IgD-negative memory B cell (primary cell): ENCODE results near the gene KLHDC8A. TPM values are rescaled to one million over a fixed set of nuclear protein-coding genes. Genes with fewer than 3 reads are reported as not detected.
"Not testable (repeated sequence)": the region's sequence is repeated elsewhere in the genome, so short reads cannot be mapped to it uniquely, and the experiment has no call there.

ENCODE experiments used
- H3K27ac Mint-ChIP-seq, 3 donors: one replicate each; pipeline ENCODE4 v1.8.0; 2020 to 2022; ENCODE audit warnings: mild to moderate bottlenecking in 3 of 3, mixed read lengths in 3 of 3, moderate library complexity in 1 of 3
- H3K27me3 Mint-ChIP-seq: one replicate; pipeline ENCODE4 v1.8.0; 2021; ENCODE audit warnings: mixed read lengths
- H3K36me3 Mint-ChIP-seq: one replicate; pipeline ENCODE4 v1.8.0; 2020; ENCODE audit warnings: mild to moderate bottlenecking, mixed read lengths
- H3K4me1 Mint-ChIP-seq, 3 donors: one replicate each; pipeline ENCODE4 v1.8.0; 2020 to 2022; ENCODE audit warnings: mixed read lengths in 3 of 3, mild to moderate bottlenecking in 1 of 3
- H3K4me3 Mint-ChIP-seq, 4 donors: one replicate each; pipeline ENCODE4 v1.8.0; 2020 to 2022; ENCODE audit warnings: mild to moderate bottlenecking in 4 of 4, mixed read lengths in 4 of 4, moderate library complexity in 3 of 4
- H3K9me3 Mint-ChIP-seq, 3 donors: one replicate each; pipeline ENCODE4 v1.8.0; 2020 to 2021; ENCODE audit warnings: mixed read lengths in 3 of 3, mild to moderate bottlenecking in 1 of 3
- polyA plus RNA-seq: library from polyadenylated mRNA; unstranded; fragments of 300-500 nt; fragmentation: Illumina TruSeq; gene quantifications from one replicate; pipeline ENCODE4 v1.2.3, GENCODE V29; 2021

Gene KLHDC8A
- polyA plus RNA-seq, 1 donor from 2014 or later: 0.20 TPM

DNA sequence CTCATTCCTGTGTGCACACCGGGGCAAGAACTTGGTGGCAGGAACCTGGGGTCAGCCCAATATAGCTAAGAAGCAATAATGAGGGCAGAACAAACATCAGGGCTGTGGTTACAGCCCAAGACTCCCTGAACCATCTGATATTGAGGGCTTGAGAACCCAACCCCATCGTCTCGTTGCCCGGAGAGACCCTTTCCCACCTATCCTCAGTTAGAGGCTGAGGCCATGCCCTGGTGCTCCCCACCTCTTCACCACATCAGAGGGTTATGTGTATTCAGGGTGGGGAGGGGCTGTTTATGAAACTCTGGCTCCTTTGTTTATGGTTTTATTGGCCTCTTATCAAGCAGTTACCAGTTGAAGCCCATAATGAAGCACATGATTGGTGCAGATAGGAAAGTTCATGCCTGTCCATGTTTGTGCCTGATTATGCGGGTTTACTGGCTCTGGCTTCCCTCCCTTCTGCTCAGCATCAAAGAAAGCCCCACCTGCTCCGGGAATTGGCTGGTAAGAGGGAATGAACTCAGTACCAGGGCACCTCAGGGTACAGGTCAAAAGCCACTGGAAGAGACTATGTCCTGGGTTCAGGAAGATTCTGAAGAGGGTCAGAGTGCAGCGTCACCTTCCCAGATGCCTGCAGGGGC is 49.7 kb downstream of the KLHDC8A start:
- H3K4me1 Mint-ChIP-seq: peaks cover 27 to 36% (median 29%) of the 10 kb centered on the region in 3 donors
- no peaks in the 10 kb centered on the region for H3K27me3 Mint-ChIP-seq
- H3K4me3 Mint-ChIP-seq: peak overlapping the region in 1 of 4 donors; percentile 17
- peaks cover 11% of the 10 kb centered on the region for H3K36me3 Mint-ChIP-seq
- H3K27ac Mint-ChIP-seq: peak overlapping the region; percentile 27 to 71 (median 67)
- H3K9me3 Mint-ChIP-seq: no peaks in the 10 kb centered on the region

DNA sequence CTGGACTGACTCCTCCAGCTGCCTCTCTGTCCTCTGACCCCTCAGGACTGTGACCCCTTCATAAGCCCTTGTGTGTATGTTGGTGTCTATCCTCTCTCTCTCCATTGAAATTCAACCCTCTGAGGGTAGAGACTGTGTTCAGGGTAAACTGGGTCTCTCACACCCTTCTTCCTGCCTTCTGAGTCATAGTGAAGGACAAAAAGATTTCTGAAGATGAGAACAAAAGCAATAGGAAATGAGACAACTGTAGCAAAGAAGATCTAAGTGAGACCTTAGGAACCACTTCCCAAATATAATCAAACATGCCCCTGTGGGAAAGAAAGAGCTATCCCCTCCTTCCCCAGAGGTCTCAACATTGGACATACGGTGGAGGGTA is 52.0 kb downstream of the KLHDC8A start:
- H3K27me3 Mint-ChIP-seq: no peaks in the 10 kb centered on the region
- peaks cover 3% of the 10 kb centered on the region for H3K36me3 Mint-ChIP-seq
- no peaks in the 10 kb centered on the region for H3K9me3 Mint-ChIP-seq
- peaks cover 21 to 38% (median 23%) of the 10 kb centered on the region in 3 donors for H3K4me1 Mint-ChIP-seq
- peak overlapping the region in 2 of 3 donors; percentile 62 to 71 for H3K27ac Mint-ChIP-seq
- peak overlapping the region in 1 of 4 donors; percentile 44 for H3K4me3 Mint-ChIP-seq

DNA sequence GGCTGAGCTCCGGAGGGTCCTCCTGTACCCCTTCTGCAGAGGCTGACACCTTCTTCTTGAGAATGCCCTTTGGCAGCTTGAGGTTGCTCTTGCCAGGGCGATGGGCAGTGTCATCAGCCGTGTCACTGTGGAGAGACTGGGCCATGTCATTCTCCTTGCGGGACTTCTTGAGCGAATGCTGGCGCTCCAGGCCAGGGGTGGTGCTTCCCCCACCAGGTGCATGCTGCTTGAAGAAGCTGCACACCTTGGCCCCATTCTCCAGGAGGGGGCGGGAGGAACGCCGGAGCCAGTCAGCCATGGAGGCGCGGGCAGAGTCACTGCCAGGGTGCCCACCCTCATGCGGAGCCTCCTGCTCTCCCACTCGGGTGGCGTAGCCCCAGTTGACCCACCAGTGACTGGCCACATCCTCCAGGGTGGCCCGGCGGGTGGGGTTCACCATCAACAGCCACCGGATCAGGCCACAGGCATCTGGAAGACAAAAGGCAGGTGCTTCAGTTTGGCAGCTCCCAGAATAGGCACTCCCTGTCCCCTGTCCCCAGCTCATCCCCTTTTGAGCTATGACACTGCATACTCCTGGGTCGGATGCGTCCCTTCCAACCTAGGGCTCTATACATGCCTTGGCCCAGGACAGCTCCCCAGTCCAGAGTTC is 52.6 kb downstream of the KLHDC8A start:
- H3K9me3 Mint-ChIP-seq: no peaks in the 10 kb centered on the region
- no peaks in the 10 kb centered on the region for H3K27me3 Mint-ChIP-seq
- peaks cover 3% of the 10 kb centered on the region for H3K36me3 Mint-ChIP-seq
- peak overlapping the region in 2 of 4 donors; percentile 5 to 44 for H3K4me3 Mint-ChIP-seq
- peak overlapping the region in 1 of 3 donors; percentile 62 for H3K27ac Mint-ChIP-seq
- peaks cover 22 to 38% (median 22%) of the 10 kb centered on the region in 3 donors for H3K4me1 Mint-ChIP-seq

DNA sequence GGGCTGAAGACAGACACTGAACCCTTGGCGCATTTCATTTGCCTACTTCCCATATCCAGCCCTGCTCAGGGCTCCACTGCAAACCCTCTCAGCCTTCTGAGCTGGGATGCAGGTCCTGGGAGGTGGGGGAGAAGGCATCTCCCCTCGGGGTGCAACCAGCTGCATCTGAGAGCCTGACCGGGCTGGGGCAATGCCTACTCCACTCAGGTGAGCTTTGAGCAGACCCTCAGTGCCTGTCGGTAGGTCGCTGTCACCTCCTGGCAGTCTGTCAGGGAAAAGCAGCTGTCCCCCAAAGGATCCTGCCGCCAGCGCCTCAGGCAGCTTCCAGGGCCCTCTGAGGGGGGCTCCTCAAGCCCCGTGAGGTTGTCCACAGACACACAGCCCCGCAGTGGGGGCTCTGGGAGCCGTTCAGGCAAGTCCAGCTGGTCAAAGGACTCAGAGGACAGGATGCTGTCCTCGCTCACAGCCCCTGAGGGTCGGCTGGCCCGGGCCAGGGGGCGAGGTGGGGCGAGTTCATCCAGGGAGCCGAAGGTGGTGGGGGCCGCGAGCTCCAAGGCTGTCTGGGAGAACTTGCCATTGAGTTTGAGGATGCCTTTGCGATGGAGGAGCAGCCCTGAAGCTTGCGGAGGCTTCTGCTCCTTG is 53.4 kb downstream of the KLHDC8A start:
- Mint-ChIP-seq H3K27me3 (no peaks in the 10 kb centered on the region), H3K4me3 (peak overlapping the region in 2 of 4 donors; percentile 8 to 79), H3K4me1 (peaks cover 22 to 43% (median 26%) of the 10 kb centered on the region in 3 donors), H3K27ac (no peak overlapping the region), H3K36me3 (peaks cover 3% of the 10 kb centered on the region), H3K9me3 (no peaks in the 10 kb centered on the region)

DNA sequence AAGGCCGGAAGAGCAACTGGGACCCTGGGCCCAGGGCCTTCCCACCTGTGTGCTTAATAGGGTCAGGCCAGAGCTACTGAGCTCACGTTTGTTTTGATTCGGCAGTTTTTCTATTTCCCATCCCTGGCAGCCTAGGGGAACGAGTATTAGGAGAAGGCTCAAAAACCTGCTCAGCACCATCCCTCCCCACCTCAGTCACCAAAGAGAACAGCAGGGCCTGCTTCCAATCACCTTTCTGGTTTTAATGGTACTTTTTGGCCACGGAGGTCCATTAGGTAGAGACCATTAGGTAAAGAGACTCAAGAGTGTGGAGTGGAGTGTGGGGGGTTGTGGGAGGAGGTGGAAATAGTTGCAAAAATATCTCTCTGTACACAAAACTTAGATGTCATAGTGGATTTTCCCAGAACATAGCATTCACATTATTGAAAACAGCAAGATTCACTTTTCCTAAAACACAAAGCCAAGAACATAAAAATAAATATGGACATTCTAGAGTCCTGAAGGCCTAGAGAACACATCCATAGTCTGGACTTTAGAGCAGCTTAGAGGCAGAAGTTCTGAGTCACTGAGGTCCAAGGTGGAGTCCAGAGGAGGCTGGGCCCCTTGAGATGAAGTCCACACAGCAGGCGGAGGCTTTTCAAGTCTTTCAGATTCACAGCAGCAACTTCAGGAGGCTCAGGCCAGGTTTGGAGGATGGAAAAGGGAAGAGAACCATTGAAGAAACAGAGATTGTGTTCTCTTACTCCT is 54.7 kb downstream of the KLHDC8A start:
- Mint-ChIP-seq H3K4me3 (peak overlapping the region in 3 of 4 donors; percentile 23 to 51 (median 38)), H3K27ac (peak overlapping the region; percentile 58 to 96 (median 86)), H3K36me3 (peaks cover 3% of the 10 kb centered on the region), H3K4me1 (peaks cover 22 to 42% (median 29%) of the 10 kb centered on the region in 3 donors), H3K9me3 (no peaks in the 10 kb centered on the region), H3K27me3 (no peaks in the 10 kb centered on the region)

DNA sequence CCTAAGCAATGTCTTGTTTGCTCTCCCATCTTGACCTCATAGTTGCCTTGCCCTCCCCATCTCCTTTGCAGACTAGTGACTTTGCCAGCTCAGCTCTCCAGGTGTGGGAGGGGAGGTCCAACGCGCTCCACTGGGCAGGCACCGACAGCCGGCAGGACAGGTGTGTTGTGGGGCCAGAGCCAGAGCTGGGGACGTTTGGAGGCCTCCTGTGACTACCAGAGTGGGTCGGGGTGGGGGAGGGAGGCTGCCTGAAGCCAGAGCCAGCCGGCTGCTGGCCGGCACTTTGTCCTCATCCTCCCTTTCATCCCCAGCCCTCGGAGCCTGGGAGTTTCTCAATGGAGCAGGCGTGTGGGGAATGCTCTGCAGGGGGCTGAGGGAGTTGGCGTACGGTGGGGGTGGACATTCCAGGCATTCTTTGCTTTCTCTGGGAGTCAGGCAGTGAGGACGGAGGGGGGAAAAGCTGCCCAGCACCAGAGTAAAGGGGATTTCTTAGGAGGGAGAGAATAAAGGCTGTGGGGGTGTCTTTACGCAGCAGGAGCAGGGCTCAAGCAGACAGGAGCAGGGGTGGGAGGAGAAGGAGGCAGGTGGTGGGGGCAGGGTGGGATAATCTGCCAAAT is 55.4 kb downstream of the KLHDC8A start:
- H3K9me3 Mint-ChIP-seq: no peaks in the 10 kb centered on the region
- H3K4me3 Mint-ChIP-seq: peak overlapping the region in 3 of 4 donors; percentile 20 to 75 (median 69)
- H3K36me3 Mint-ChIP-seq: peaks cover 3% of the 10 kb centered on the region
- H3K27ac Mint-ChIP-seq: peak overlapping the region; percentile 86 to 96 (median 86)
- peaks cover 24 to 44% (median 30%) of the 10 kb centered on the region in 3 donors for H3K4me1 Mint-ChIP-seq
- H3K27me3 Mint-ChIP-seq: no peaks in the 10 kb centered on the region

DNA sequence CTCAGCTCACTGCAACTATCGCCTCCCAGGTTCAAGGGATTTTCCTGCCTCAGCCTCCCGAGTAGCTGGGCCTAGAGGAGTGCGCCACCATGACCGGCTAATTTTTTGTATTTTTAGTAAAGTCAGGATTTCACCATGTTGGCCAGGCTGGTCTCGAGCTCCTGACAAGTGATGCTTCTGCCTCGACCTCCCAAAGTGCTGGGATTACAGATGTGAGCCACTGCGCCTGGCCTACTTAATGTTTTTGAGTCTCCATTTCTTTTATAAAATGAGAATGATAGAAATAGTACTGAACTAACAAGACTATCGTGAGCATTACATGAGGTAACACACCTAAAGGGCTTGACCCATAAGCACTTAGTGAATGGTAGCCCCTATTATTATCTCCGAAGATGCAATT is 56.6 kb downstream of the KLHDC8A start:
- peaks cover 3% of the 10 kb centered on the region for H3K36me3 Mint-ChIP-seq
- H3K4me3 Mint-ChIP-seq: peak overlapping the region in 2 of 4 donors; percentile 33 to 70
- no peaks in the 10 kb centered on the region for H3K27me3 Mint-ChIP-seq
- peaks cover 32 to 49% (median 38%) of the 10 kb centered on the region in 3 donors for H3K4me1 Mint-ChIP-seq
- no peaks in the 10 kb centered on the region for H3K9me3 Mint-ChIP-seq
- H3K27ac Mint-ChIP-seq: peak overlapping the region in 2 of 3 donors; percentile 82 to 96

DNA sequence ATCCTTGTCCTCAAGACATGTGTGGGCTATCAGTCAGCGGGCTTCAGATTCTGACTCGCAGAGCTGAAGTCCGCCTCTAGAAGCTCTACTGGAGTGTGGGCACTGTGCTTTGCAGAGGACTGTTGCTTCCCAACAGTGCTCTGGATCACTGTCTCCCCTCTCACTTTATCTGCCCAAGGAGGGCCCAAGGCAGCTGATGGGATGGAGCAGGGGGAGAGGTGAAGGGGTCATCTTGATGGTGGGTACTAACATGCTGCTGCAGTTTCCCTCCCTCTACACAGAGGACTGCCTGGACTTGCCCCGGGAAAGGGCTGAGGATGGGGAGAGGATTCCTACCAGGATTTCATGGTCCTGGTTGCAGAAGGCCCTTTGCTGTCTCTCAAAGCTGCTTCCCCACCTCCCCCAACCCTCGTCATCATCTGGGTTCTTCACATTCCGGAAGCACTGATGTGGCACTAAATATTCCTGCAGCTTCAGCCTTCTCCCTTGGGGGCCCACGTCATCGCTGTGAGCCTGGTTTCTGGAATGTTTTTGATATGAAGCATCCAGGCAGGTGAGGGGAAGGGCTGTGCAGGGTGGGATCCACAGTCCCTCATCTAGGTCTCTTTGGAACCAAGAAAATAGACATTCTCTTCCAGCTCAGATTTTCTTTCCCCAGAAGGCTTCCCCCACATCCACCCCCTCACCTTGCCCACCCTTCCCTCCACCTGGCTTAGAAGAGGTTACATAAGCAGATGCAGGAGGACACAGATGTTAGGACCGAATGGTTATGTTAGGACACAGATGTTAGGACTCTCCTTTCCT is 58.3 kb downstream of the KLHDC8A start:
- H3K27ac Mint-ChIP-seq: peak overlapping the region in 1 of 3 donors; percentile 13
- H3K4me3 Mint-ChIP-seq: peak overlapping the region in 1 of 4 donors; percentile 60

DNA sequence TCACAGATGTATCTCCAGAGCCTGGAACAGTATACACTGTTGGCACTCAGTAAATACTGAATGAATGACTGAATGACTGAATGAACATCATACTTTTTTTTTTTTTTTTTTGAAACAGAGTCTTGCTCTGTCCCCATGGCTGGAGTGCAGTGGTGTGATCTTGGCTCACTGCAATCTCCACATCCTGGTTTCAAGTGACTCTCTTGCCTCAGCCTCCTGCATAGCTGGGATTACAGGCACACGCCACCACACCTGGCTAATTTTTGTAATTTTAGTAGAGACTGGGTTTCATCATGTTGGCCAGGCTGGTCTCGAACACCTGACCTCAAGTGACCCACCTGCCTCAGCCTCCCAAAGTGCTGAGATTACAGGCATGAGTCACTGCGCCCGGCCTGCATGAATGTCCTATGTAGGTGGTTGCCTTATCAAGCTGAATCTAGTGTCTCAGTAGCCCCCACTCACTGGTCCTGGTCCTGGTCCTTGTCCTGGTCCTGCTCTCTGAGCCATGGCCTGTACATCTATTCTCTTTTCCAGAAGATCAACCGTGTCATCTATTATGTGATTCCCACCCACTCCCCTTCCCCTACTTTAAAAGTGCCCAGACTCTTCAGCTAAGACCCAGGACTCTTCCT is 59.1 kb downstream of the KLHDC8A start:
- H3K4me3 Mint-ChIP-seq: peak overlapping the region in 1 of 4 donors; percentile 33
- H3K27me3 Mint-ChIP-seq, H3K9me3 Mint-ChIP-seq, H3K36me3 Mint-ChIP-seq: not testable (repeated sequence)
- H3K27ac Mint-ChIP-seq: peak overlapping the region in 1 of 3 donors; percentile 23
- peaks cover 44 to 61% (median 49%) of the 10 kb centered on the region in 3 donors for H3K4me1 Mint-ChIP-seq

More for the DNA sequence above, 58.3 kb downstream of the KLHDC8A start:
- Mint-ChIP-seq H3K27me3 (no peaks in the 10 kb centered on the region), H3K36me3 (no peaks in the 10 kb centered on the region), H3K4me1 (peaks cover 41 to 57% (median 45%) of the 10 kb centered on the region in 3 donors), H3K9me3 (no peaks in the 10 kb centered on the region)

DNA sequence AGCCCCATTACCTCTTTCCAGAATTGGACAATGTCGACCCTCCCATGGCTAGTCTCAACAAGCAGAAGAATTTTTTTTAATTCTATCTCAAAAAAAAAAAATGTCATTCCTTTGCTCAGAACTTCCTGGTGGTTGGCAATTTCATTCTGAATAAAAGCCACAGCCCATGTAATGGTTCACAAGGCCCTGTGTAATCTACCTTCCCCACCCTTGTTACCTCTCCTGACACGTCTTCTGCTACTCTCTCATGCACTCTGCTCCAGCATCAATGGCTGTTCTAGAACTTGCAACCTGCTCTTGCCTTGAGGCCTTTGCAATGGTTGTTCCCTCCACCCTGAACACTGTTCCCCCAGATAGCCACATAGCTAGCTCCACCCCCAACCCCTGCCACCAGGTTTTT is 60.6 kb downstream of the KLHDC8A start:
- Mint-ChIP-seq H3K9me3 (no peaks in the 10 kb centered on the region), H3K27ac (peak overlapping the region in 1 of 3 donors; percentile 31), H3K36me3 (no peaks in the 10 kb centered on the region), H3K4me3 (no peak overlapping the region), H3K27me3 (no peaks in the 10 kb centered on the region), H3K4me1 (peaks cover 44 to 62% (median 50%) of the 10 kb centered on the region in 3 donors)

DNA sequence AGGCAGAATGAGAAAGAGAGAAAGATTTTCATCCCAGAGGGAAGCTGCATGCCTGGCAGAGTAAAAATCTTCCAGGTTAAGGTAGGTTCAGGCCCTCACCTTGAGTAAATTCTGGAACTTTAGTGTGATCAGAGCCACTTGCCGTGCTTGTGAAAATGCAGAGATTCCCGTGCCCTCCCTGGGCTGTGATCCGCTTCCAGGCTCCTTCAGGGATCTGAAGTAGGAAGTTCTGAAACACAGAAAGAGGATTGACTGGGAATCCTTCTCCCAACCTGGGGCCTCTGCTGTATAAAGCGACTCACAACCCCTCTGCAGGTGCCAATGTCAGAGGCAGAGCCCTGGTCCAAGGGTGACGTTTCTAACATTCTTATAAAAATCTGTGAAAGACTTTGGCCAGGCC is 61.8 kb downstream of the KLHDC8A start:
- Mint-ChIP-seq H3K4me1 (peaks cover 33 to 51% (median 46%) of the 10 kb centered on the region in 3 donors), H3K9me3 (no peaks in the 10 kb centered on the region), H3K27me3 (no peaks in the 10 kb centered on the region), H3K4me3 (peak overlapping the region in 1 of 4 donors; percentile 1), H3K36me3 (no peaks in the 10 kb centered on the region), H3K27ac (no peak overlapping the region)

DNA sequence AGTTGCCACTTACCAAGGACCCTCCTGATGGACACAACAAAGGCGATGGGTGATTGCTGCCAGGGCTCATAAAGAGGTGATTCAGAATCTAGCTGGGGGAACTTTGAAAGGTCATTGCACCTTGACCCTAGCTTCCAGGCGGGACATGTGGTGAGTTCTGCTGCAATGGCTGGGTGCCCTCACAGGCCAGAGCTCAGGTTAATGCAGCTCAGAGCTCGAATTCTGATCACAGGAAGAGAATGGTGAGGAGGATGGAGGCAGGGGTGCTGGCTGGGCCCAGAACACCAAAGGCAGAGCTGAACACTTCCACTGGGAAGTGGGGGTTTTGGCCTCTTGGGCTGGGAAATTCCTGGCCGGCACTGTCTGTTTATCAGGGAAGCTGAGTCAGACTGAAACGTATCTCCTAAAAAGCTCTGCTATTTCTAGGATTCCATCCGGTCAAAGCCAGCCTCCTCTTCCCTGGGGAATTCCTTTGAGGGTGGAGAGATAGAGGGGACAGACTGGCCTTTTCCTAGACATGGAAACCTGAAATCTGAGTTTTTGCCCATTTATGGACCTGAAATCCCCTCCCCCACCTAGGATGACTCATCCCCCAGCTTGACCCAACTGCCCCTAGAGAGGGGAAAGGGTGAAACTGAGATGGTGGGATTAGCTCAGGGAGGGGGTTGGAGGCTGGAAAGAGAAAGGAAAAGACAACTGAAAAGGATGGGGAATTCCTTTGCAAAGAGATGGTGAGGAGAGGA is 62.4 kb downstream of the KLHDC8A start:
- Mint-ChIP-seq H3K4me3 (peak overlapping the region in 2 of 4 donors; percentile 1 to 55), H3K36me3 (no peaks in the 10 kb centered on the region), H3K27me3 (no peaks in the 10 kb centered on the region), H3K4me1 (peaks cover 29 to 52% (median 45%) of the 10 kb centered on the region in 3 donors), H3K9me3 (no peaks in the 10 kb centered on the region), H3K27ac (peak overlapping the region in 2 of 3 donors; percentile 19 to 24)
